GM12872 (cell line): ENCODE data around the gene CAMK2N1.

Experiments used
- TF ChIP-seq, protein P1 (sequence below): IDR thresholded peaks from 3 replicates; pipeline ENCODE4 v1.5.1; 2011; ENCODE audit warnings: low read depth, mild to moderate bottlenecking, low read length, moderate library complexity; ENCODE audit not compliant: insufficient read depth

CAMK2N1 gene

DNA sequence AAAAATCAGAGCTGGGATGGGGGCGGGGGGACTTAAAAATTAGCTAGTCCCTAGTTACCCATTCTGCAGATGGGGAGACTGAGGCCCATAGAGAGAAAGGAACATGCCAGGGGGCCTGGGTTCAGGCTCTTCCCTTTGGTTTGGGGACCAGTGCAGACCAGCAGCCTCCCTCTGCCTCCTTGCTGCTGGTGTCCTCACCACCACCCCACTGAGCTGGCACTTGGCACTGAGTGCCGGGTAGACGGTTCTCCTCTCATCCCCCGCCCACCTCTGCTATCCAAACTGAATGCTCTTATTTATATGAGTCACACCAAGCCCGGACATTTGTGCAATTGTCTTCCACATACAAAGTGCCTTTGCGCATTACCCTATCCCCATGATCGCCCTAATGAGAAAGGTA is 39.2 kb downstream of the CAMK2N1 start:
- TF ChIP-seq, protein P1, sequence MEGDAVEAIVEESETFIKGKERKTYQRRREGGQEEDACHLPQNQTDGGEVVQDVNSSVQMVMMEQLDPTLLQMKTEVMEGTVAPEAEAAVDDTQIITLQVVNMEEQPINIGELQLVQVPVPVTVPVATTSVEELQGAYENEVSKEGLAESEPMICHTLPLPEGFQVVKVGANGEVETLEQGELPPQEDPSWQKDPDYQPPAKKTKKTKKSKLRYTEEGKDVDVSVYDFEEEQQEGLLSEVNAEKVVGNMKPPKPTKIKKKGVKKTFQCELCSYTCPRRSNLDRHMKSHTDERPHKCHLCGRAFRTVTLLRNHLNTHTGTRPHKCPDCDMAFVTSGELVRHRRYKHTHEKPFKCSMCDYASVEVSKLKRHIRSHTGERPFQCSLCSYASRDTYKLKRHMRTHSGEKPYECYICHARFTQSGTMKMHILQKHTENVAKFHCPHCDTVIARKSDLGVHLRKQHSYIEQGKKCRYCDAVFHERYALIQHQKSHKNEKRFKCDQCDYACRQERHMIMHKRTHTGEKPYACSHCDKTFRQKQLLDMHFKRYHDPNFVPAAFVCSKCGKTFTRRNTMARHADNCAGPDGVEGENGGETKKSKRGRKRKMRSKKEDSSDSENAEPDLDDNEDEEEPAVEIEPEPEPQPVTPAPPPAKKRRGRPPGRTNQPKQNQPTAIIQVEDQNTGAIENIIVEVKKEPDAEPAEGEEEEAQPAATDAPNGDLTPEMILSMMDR: no peak

DNA sequence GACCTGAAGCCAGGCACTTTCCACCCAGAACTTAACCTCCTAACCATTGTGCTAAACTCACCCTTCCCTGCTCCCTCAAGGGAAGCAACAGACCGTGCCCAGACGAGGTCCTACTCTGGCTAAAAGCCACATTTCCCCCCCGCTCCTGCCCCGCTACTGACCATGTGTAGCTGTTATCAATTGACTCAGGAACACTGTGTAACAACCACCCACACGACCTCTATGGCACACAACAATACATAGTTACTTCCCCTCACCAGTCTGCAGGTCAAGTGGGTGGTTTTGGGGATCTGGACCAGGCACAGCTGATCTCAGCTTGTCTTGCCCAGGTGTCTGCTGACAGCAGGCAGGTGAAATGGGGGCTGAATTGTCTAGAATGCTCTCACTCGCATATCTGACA is 40.1 kb downstream of the CAMK2N1 start:
- TF ChIP-seq, protein P1: no peak

DNA sequence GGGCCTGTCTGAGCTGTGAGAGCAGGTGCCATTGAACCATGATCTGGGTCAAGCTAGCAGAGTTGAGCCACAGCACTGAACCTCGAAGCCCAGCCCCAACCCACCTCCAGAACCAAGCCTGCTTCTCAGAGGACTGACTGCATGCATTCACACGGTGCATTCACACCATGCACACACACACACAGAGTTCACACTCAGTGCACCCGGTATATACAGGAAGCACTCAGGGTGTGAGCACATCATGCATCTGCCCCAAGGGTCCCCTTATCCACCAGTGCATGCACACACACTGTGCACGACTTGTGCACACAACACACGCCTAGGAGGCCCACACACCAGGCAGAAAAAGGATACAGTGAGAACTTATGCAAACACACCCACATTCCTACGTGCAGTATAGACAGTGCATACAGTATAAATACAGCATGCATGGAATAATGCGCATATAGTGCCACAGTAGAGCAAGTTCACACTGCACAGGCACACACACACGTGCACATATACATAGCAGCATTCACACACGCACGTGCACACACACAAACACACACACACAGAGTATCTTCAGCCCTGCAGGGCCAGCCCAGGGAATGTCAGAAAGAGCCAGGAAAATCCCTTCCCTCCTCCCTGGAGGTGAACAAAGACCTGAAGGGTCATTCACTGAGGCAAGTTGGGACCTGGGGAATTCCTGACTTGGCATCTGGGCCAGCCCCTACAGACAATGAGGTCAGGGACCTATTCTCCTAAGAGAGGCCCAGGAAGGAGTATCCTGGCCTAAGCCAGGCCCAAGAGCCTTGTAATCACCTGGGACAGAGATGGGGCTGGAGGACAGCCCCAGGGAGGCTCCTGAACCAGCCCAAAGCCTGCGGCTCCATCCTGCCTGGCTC is 42.1 kb downstream of the CAMK2N1 start:
- TF ChIP-seq, protein P1: no peak

DNA sequence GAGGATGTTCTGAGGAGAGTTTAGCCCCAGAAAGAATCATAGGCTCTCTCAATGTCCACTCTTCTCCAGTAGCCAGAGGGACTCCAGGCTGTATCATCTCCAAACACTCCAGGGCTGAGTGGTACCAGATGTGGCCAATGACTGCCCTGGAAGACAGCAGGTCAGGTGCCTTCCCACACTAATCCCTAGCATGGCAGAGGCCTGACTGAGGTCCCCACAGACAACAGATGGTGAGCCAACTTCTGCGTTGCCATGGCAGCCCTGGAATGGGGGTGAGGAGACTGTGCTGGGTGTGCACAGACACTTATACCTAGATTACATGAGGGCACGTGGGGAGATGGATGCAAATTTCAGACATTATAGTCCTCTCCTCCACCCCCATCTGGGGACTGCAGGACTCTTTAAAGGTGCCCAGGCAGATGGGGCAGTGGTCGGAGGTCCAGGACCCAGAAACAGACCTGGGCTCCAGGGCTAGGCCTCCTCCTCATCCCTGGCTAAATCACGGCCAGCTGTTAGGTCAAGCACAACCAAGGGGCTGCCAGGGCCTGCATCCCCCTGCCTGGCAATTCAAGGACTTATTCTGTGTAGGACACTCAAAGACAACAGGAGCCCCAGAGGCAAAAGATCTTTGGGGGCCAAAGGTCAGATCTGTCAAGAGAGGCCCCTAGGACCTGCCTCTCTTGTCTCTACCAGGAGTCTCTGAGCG is 42.9 kb downstream of the CAMK2N1 start:
- TF ChIP-seq, protein P1: no peak

DNA sequence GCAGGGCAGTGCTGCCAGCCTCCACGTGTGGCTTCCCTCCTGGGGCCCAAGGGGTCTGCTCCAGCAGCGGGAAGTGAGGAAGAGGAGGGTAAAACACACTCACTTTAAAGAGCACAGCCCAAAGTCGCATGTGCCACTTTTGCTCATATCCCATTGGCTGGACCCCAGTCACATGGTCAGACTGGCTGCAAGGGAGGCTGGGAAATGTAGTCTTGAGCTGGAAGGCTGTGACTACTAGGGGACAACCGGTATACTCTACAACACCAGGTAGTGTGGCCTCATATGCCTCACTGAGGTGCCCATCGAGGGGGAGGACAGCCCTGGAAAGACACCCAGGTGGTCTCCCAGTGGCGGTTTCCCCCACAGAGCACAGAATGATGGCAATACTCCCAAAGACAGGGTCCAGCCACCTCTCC is 45.2 kb downstream of the CAMK2N1 start:
- TF ChIP-seq, protein P1: no peak

DNA sequence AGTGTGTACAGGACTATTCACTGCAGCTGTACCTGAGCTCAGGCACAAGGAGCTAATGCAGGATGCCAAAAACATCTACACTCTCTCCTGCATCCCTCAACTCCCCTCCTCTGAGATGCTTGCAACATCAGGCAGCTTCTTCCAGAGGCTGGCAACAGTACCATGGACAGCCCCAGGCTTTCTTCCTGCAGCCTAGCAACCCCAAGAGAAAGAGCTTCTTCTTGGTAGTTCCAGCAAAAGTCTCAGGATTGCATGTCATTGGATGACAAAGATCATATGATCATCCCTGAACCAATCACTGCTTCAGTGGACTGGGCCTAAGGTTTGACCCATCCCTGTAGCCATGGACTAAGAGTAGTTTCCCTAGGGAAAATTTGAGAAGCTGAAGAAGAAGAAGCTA is 46.7 kb downstream of the CAMK2N1 start:
- TF ChIP-seq, protein P1: no peak

DNA sequence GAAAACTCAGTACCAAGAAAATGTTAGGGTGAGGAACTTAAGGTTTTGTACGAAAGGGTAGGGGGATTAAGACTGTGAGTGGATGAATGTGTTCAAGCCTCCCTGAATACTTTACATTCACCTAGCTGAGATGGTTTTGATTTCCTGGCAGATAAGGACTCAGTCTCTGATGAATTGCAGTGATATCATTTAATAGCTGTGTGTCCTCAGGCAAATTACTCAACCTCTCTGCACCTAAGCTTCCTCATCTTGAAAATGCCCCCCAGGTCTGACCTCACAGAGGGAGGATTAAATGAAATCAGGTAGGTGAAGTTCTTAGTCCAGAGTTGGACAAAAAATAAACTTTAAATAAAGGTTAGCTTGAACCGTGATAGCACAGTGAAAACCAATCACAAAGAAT is 48.4 kb downstream of the CAMK2N1 start:
- TF ChIP-seq, protein P1: no peak
